Prostate gland (tissue), 2 donors: ENCODE data around the gene QRICH1.

Source experiments
- CTCF ChIP-seq, 4 experiments: fragments of 200-600 bp in 2 of 4; fragments of 450-650 bp in 2 of 4; sonication (generic) in 2 of 4; IDR thresholded peaks; 1 replicate in 3 of 4; 2 replicates in 1 of 4; pipeline ENCODE4 v1.5.1; 2016 to 2019; ENCODE audit warnings: antibody characterized with exemption in 4 of 4, mild to moderate bottlenecking in 2 of 4, moderate library complexity in 2 of 4
- POLR2A ChIP-seq: fragments of 450-650 bp; IDR thresholded peaks from one replicate; pipeline ENCODE4 v1.6.1; 2016; ENCODE audit warnings: antibody characterized with exemption, mild to moderate bottlenecking
- POLR2AphosphoS5 ChIP-seq: sonication (generic); formaldehyde crosslinking; IDR thresholded peaks from one replicate; pipeline ENCODE4 v1.6.1; 2017; ENCODE audit warnings: antibody characterized with exemption

- TF ChIP-seq CTCF (IDR thresholded peaks at IDR 0.05) (no peak), POLR2A (no peak), POLR2AphosphoS5 (no peak)
Measured at GRCh38 chr3:49131576-49131975, 37.7 kb upstream of the QRICH1 start.
